SK-N-SH treated with all-trans-retinoic acid at 6 μM for 48 hours (cell line): ENCODE measurements around the gene NOTCH2.

Source experiments
- ARNTL ChIP-seq: fragments of 450-650 bp; formaldehyde crosslinking; IDR thresholded peaks from 2 replicates; pipeline ENCODE4 v1.5.0; 2020; ENCODE audit warnings: low read depth, mild to moderate bottlenecking, moderate library complexity, borderline replicate concordance
- OSR1 ChIP-seq: fragments of 250-450 bp; sonication (Bioruptor Pico); IDR thresholded peaks from 2 replicates; pipeline ENCODE4 v1.8.0; 2022; ENCODE audit warnings: moderate library complexity, mild to moderate bottlenecking, inconsistent platforms
- ZFP3 ChIP-seq: fragments of 250-450 bp; sonication (Bioruptor Pico); IDR thresholded peaks from 2 replicates; pipeline ENCODE4 v1.5.0; 2020; ENCODE audit warnings: mild to moderate bottlenecking, moderate library complexity
- ZNF565 ChIP-seq: fragments of 450-650 bp; formaldehyde crosslinking; conservative IDR thresholded peaks from 2 replicates; pipeline ENCODE4 v1.5.0; 2020; ENCODE audit warnings: low read depth, mild to moderate bottlenecking, moderate library complexity
- TF ChIP-seq, protein P1 (sequence below): fragments of 250-450 bp; sonication (Bioruptor Pico); IDR thresholded peaks from 2 replicates; pipeline ENCODE4 v1.5.1; 2020; ENCODE audit warnings: low read depth, mild to moderate bottlenecking, moderate library complexity

DNA sequence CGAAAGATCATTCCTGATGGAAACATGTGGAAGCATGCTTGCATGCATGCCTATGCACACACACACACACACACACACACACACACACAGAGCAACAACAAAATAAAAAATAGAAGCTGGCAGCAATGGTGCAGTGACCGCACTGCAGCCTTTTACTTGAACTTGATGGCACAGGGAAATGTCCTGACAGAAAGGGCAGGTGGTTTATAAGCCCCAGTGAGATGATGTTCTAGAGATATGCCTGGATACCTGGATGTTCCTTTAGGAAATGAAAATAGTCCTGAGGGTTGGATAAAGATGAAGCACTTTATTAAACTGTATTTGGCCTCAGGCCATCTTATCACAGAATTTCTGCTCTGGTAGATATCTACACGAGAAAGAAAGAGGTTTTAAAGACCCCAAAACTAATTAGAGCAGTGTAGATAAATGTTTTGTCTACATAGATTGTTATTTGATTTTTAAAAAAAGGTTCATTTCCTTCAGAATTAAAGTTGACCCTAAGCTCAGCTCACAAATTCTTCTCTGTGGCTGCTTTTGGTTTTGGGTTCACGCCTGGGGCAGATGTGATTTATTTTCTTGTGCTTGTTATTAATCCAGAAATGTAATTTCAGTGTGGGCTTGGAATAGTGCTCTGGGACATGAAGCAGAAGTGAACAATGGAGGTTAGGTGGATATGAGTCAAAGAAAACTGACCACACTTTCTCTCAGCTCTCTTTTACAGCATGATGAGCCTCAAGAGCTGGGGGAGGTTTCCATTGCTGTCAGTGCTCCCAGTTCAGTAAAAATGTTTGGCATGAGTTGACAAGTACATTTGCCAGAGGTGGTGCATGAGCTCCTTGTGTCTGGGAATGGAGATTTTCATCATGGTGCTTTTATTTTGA is 196.1 kb downstream of the NOTCH2 start:
- TF ChIP-seq OSR1 (no peak), ARNTL (no peak), ZNF565 (no peak), ZFP3 (CRISPR knock-in tag) (no peak)
- TF ChIP-seq, protein P1, sequence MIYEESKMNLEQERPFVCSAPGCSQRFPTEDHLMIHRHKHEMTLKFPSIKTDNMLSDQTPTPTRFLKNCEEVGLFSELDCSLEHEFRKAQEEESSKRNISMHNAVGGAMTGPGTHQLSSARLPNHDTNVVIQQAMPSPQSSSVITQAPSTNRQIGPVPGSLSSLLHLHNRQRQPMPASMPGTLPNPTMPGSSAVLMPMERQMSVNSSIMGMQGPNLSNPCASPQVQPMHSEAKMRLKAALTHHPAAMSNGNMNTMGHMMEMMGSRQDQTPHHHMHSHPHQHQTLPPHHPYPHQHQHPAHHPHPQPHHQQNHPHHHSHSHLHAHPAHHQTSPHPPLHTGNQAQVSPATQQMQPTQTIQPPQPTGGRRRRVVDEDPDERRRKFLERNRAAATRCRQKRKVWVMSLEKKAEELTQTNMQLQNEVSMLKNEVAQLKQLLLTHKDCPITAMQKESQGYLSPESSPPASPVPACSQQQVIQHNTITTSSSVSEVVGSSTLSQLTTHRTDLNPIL: no peak; the same call in 1 of the 2 replicates
